HG03139 (cell line): ENCODE data around the gene SLX4.

ENCODE experiments used
- ATAC-seq: cut with Tn5 transposase; IDR thresholded peaks from one replicate; pipeline ENCODE4 v1.9.1; 2021; ENCODE audit not compliant: unreplicated experiment

Gene SLX4

DNA sequence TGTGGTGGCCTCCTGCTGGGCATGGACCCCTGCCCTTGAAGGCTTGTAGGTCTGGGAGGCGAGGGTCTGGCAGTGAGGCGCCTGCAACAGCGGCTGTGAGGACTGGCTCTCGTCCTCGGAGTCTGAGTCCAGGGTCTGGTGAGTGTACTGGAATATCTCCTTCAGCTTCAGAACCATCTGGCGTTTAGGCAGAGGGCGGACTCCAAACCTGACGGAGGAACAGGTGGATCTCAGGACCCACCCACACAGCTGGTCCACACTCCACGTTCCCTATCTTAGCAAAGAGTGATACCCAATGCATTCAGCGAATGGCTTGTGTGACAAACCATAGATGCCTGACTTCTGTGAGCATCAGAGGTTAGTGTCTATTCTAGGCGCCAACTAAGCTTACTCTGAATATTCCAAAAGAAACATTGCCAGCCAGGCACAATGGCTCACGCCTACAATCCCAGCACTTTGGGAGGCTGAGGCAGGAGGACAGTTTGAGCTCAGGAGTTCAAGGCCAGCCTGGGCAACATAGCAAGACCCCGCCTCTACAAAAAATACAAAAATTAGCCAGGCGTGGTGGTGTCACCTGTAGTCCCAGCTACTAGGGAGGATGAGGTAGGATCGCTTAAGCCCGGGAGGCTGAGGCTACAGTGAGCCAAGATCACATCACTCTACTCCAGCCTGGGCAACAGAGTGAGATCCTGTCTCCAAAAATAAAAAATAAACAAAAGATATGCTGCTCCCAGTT is 27.9 kb downstream of the SLX4 start:
- no peak for ATAC-seq

- ATAC-seq = no peak
Observed at GRCh38 chr16:3582276-3583165, 28.9 kb downstream of the SLX4 start.

DNA sequence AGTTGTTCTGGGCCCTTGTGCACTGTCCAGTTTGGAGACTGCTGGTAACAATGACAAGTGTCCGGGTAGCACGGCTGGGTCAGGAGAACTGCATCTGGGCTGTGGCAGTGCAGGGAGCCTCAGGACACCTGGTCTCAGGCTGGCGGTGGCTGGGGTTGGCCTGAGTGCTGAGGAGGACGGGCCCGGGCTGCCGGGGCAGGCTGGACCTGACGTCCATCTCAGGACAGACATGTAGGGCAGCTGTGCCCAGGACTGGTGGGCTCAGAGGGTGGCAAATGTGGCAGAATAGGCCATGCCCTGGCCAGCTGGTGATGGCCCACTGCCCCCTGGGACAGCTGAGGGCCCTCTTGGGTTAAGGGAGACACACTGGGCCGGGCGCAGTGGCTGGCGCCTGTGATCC is 30.0 kb downstream of the SLX4 start:
- no peak for ATAC-seq

GRCh38 chr16:3580686-3581085 is 30.7 kb downstream of the SLX4 start:
- ATAC-seq = no peak

DNA sequence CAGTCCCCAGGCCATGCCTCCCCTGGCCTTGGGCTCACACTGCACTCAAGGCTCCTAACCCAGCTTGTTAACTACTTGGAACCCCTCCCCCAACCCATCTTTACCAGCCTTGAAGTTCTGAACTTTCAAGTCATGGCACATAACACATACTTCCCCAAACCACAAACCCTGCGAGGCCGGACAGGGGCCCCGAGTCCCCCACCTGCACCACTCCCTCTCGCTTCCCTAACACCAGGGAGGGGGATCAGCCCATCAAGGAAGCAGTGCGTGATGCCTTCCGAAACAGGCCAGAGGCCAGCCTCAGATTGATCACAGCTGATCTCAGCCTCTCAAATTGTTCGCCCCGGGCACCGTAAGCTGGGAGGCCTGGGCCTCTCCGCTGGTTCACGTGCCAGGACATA is 31.2 kb downstream of the SLX4 start:
- no peak for ATAC-seq

DNA sequence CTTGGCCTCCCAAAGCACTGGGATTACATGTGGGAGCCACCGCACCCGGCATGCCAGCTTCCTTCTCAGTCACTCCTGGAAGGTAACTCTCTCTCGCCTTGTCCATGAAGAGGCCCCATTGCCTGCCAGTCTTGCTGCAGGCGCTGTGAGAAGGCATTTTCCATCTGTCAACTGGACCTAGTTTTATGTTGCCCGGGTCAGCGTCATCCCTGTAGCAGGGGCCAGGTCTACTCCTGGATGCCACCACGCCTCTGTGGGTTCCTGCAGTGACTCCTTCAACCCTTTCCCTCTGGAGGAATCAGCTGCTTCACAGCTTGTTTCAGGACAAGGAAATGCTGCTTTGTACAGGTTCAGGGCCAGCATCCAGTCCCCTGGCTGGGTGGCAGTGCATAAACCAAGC is 31.6 kb downstream of the SLX4 start:
- no peak for ATAC-seq

- peak; percentile 57 for ATAC-seq
Observed at GRCh38 chr16:3578610-3579551, 32.5 kb downstream of the SLX4 start.

DNA sequence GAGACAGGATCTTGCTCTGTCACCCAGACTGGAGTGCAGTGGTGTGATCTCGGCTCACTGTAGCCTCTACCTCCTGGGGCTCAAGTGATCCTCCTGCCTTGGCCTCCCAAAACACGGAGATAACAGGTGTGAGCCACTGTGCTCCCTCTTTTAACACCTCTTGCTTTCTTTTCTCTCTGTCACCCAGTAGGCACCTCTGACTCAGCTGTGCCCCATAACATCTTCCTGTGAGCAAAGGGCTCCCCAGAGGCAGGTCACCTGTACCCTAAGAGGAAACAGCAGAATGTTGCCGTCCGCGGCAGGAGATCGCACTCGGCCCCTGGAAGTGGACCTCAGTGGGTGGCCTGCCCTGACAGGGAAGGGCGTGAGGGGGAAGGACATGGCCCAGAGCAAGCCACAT is 33.3 kb downstream of the SLX4 start:
- no peak for ATAC-seq

DNA sequence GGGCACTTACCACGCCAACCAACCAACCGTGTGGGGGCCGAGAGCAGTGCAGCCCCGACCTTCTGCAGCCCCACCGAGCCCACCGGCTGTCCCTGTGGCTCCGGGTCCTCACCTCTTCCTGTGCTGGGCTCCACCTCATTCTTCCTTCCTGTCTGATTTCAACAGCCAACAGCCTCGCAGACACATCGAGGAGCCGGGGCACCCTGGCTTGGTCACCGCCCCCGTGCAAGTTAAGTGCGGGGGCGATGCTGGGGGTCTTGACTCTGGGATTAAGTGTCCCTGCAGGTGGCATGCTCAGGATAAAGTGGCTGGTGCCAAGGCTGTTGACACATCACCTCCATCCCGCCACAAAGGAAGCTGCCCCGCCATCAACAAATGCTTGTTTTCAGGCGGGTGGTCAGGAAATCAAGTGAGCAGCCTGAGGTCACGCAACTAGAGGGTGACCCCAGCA is 34.1 kb downstream of the SLX4 start, which contains the start of gene NLRC3:
NLRC3 (minus strand) TSS at position 102 of the 451 bp plus-strand sequence. CDS start 12,367 bp downstream, outside the sequence.
- ATAC-seq = no peak

DNA sequence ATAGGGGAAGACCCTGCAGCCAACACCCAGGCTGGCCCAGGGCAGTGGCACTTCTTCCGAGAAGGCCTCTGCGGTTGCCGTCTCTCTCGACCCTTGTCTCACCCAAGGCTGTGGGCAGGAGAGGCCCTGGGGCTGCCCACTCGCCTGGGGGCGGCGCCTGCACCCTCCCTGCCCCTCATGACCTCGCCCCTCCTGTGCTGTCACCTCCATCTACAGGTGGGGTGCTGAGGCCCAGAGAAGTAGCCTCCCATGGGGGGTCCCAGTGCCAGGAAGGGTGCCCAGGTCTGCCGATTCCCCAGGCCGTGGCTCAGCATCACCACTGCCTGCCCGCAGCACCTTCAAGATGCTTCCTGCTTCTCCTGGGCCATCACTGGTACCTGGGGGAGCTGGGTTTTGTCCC is 35.2 kb downstream of the SLX4 start:
- no peak for ATAC-seq

DNA sequence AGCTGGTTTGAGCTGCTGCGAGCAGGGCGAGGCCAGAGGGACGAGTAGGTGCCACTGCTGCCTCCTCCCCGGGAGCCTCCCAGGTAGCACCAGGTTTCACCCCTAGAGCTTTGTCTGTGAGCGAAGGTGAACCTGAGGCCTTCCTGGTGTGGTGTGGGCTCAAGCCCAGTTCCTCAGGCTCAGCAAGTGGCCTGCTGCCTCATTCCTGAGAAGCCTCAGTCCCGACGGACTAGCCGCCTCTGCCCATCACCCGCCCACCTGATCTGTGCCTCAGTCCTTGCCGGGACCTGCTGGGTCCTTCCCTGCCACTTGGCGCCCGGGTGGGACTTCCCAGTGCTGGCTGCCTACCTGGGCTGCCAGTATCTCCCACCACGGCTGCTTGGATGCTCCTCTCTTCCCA is 35.9 kb downstream of the SLX4 start:
- ATAC-seq = no peak

DNA sequence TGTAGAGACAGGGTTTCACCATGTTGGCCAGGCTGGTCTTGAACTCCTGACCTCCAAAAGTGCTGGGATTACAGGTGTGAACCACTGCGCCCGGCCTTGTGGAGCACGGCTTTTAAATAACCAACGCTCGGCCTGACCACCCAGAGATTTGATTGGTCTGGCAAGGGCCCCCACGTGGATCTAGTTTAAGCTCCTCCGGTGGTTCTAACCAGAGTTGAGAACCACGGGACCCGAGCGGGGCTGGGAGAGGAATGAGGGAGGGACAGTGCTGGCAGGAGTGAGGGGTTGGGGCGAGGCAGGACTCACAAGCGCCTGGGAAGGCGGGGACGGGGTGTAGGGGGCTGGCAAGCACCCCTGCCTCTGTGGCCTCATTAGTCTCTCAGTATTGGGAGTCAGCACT is 37.2 kb downstream of the SLX4 start:
- ATAC-seq = no peak

DNA sequence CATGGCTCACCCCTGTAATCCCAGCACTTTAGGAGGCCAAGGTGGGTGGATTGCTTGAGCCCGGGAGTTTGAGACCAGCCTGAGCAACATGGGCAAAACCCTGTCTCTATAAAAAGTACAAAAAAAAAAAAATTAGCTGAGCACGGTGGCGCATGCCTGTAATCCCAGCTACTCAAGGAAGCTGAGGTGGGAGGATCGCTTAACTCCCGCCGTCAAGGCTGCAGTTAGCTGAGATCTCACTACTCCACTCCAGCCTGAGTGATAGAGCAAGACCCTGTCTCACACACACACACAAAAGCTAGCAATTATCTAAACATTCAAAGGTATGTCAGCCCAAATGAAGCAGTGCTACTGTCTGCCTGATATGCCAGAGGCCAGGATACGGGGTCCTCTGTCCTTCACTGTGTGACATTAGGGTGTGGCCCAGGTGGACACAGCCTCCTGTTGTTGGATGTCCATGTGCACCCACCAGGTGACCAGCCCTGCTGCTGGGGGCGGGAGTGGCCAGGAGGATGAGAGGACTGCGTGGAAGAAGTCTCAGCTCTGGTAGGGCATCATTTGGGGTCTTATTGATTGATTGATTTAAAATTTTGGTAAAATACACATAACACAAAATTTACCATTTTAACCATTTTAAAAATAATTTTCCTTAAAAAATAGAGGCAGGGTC is 38.1 kb downstream of the SLX4 start:
- ATAC-seq = no peak

DNA sequence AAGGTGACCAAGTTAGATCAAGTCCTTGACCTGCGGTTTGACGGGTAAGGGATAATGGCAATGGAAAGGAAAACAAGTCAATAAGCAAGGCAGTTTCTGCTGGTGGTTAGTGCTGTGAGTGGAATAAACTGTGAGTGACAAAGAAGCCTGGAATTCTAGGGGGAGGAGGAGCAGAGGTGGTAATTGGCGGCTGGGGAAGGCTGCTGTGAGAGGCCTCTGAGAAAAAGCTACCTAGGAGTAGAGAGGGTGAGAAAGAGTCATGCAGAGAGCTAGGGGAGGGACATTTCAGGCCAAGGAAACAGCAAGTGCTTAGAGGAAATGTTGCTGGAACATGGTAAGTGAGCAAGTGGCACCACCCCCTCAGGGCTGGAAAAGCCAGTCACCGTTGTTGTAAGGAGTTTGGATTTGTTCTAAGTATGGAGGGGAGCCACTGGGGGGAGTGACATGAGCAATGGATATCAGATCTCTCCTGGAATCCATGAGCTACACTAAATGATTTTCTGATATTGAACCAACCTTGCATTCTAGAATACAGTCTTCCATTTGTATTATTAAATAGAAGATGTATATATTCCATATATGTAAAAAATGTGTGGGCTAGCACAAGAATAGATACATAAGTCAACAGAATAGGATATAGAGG is 40.9 kb downstream of the SLX4 start:
- no peak for ATAC-seq

- ATAC-seq = no peak
Observed at GRCh38 chr16:3569851-3570250, 41.6 kb downstream of the SLX4 start.

DNA sequence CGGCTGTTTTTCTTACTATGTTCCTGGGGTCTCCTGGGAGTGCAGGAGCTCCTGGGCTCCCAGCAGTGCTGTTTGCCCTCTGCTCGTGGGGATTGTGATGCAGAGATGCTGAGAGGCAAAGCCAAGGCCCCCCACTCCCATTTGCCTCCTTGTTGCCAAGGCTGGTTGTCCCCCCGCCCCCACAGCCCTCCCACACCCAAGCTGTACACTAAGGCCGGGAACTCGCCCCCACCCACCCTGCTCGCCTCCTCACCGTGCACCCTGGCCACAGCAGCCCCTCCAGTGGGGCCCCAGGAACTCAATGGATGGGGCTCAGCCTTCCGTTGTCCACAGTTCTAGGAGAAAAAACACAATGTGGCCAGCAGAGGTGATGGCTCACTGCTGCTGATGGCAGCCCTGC is 44.4 kb downstream of the SLX4 start:
- no peak for ATAC-seq

- ATAC-seq = no peak
Observed at GRCh38 chr16:3564889-3565141, 46.6 kb downstream of the SLX4 start.

DNA sequence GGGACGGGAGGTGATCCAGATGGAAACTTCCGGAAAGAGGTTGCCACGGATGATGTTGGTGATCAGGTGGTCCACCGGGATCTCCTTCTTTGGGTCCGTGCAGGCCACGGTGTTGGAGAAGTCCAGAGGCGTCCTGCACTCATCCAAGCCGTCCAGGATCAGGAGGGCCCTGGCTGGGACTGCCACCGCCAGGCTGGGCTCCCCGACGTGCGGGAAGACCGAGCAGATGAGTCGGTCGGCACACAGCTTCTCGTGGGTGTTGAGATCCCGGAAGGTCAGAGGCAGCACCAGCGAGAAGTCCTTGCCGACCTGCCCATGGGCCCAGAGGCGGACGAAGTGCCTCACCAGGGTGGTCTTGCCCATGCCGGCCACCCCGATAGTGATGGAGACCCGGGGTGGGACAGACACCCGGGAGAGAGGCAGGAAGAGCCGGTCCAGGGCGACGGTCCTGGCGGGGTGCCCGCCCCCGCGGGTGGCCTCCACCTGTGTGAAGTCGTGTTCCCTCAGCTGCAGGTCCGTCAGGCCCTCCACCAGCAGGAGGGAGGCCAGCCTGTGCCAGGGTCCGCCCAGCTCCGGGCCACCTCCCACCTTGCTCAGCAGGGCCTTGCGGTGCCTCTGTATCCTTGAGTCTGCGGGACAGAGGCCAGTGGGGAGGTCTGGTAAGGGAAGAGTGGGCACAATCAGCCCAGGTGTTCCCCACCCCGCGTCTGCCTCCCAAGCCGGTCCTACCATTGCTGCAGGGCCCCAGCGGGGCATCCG is 47.1 kb downstream of the SLX4 start:
- no peak for ATAC-seq

- no peak for ATAC-seq
Observed at GRCh38 chr16:3562914-3563480, 48.4 kb downstream of the SLX4 start.
